Tibial artery (tissue), 4 donors: Measurements from ENCODE around the gene HOXA10.

Source experiments
- DNase-seq, 2 donors: peaks; one replicate each; pipeline ENCODE4 v3.0.0-alpha.2; 2019
- H3K27ac ChIP-seq, 2 donors: fragments of 200-600 bp; sonication (generic) in 1 of 2; 1 replicate in 1 of 2; 2 replicates in 1 of 2; pipeline ENCODE4 v1.5.1; 2018 to 2019; ENCODE audit warnings: mild to moderate bottlenecking in 1 of 2
- H3K27me3 ChIP-seq, 2 donors: fragments of 200-600 bp; sonication (generic) in 1 of 2; one replicate each; pipeline versions ENCODE4 v1.5.1 to v1.6.0; 2016 to 2019
- H3K36me3 ChIP-seq, 3 donors: fragments of 200-600 bp; sonication (generic) in 2 of 3; one replicate each; pipeline ENCODE4 v1.5.1; 2016 to 2019; ENCODE audit warnings: mild to moderate bottlenecking in 2 of 3
- H3K4me1 ChIP-seq, 4 donors: fragments of 200-600 bp; sonication (generic) in 2 of 4; 1 replicate in 3 of 4; 2 replicates in 1 of 4; pipeline ENCODE4 v1.5.1; 2016 to 2019
- H3K4me3 ChIP-seq, 2 donors: fragments of 200-600 bp; sonication (generic) in 1 of 2; 1 replicate in 1 of 2; 2 replicates in 1 of 2; pipeline ENCODE4 v1.5.1; 2018 to 2019; ENCODE audit warnings: mild to moderate bottlenecking in 2 of 2
- H3K9me3 ChIP-seq, 3 donors: fragments of 200-600 bp; sonication (generic) in 1 of 3; one replicate each; pipeline ENCODE4 v1.5.1; 2016 to 2019
- CTCF ChIP-seq, 2 experiments: fragments of 200-600 bp in 1 of 2; fragments of 450-650 bp in 1 of 2; IDR thresholded peaks; one replicate each; pipeline ENCODE4 v1.5.1; 2017 to 2019; ENCODE audit warnings: antibody characterized with exemption in 2 of 2, mild to moderate bottlenecking in 1 of 2, moderate library complexity in 1 of 2
- intact Hi-C: fragments of 100-400 bp; cut with DNase I; formaldehyde crosslinking; loops from one replicate; pipeline ENCODE4 v1.15.0; 2023; ENCODE audit warnings: low total_unique reads

Gene HOXA10

DNA sequence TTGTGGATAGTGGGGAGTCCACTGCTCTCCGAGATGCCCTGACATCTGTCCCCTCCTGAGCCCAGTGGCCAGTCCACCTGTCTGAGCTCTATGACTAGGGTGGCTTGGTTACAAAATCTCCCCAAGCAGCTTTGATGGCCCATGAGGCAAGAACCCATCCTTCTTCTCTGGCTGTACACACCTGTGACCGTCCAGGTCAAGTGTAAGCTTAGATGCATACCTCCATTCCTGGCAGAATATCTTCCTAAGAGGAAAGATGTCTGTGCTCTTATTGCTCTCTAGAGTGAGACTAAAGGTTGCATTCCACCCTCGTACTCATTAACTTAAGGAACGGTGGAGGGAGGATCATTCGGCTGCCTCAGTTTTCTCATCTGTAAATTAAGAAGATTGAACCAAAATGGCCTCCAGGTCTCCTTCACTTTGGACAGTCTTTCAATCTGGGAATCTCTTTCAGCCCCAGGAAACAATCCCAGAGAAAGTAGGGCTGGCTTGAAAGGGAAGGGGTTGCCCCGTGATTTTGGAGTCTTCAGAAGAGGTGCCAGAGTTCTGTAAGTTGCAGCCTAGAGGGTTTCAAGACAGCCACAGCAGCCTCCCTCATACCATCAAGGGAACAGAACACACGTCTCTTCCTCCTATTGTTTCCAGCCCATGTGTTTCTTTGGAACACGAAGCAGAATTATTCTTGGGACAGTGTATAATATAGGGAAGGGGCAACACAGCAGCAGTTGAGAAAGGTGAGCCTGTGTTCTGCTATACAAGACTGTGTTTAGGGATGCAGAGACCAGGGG, 49.0 kb downstream of the HOXA10 start:
- Histone ChIP-seq H3K4me1 (peaks cover 0 to 24% (median 12%) of the 10 kb centered on the region in 4 donors), H3K27me3 (no peaks in the 10 kb centered on the region), H3K4me3 (no peak overlapping the region), H3K9me3 (no peaks in the 10 kb centered on the region), H3K36me3 (peaks cover 4 to 10% (median 7%) of the 10 kb centered on the region in 3 donors), H3K27ac (no peak overlapping the region)
- no peak for TF ChIP-seq CTCF (IDR thresholded peaks at IDR 0.05)
- no peak for DNase-seq
- intact Hi-C loops = no loop called here

GRCh38 chr7:27124096-27124901, 49.8 kb downstream of the HOXA10 start:
- TF ChIP-seq CTCF (IDR thresholded peaks at IDR 0.05) = no peak
- no peaks in the 10 kb centered on the region for H3K27me3 ChIP-seq
- H3K4me1 ChIP-seq = peaks cover 0 to 17% (median 8%) of the 10 kb centered on the region in 4 donors
- DNase-seq = no peak
- H3K36me3 ChIP-seq = peaks cover 4 to 10% (median 7%) of the 10 kb centered on the region in 3 donors
- H3K9me3 ChIP-seq = no peaks in the 10 kb centered on the region
- no peak overlapping the region for H3K4me3 ChIP-seq
- intact Hi-C loops = no loop called here
- no peak overlapping the region for H3K27ac ChIP-seq

DNA sequence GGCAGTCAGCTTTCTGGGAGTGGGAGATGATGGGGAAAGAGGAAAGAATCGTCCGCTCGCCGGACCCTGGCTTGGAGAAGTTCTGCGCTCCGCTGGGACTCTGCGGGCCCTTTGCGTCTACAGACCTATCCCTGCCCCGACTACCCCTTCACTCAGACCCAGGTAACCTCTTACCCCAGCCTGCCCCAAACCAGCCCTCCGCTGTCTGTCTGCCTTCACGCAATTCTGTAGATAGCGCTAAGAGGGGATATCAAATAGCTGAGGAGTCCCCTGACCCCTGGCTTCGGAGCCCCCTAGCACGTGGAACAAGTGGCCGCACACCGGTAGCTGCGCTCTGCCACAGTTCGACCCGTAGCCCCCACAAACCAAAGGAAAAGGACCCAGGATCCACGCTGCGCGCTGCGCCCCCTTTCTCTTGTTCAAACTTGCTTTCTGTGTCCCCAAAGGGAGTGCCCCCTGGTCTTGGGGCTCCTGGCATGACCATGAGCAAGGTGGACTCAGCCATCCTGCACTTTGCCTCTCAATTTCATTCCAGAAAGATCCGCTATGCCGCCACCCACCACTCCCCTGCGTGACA, 50.6 kb downstream of the HOXA10 start:
- no peaks in the 10 kb centered on the region for H3K27me3 ChIP-seq
- no peak for DNase-seq
- TF ChIP-seq CTCF (IDR thresholded peaks at IDR 0.05) = no peak
- intact Hi-C loops = no loop called here
- no peak overlapping the region for H3K4me3 ChIP-seq
- peaks cover 0 to 15% (median 8%) of the 10 kb centered on the region in 4 donors for H3K4me1 ChIP-seq
- H3K27ac ChIP-seq = no peak overlapping the region
- peaks cover 4 to 10% (median 7%) of the 10 kb centered on the region in 3 donors for H3K36me3 ChIP-seq
- H3K9me3 ChIP-seq = no peaks in the 10 kb centered on the region

DNA sequence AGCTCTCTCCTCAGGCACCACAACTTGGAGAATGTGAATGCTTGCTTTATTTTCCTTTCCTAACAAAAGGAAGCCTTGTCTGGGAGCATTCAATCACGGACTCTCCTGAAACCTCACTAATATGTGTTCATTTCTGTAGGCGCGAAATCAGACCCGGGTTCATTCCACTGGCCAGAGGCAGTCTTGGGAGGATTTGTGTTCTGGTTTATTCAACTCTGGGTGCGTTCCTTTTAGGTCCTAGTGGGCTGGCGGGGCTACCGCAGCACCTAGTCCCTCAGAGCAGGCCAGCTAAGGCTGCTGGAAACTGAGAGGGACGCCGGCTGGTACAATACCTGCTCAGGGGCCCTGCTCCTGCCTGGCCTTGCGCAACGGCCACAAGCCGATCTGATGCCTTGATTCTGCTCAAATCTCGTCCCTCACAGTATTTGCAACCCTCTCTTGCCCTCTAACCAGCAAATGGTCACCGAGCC, 51.1 kb downstream of the HOXA10 start:
- no peak overlapping the region for H3K27ac ChIP-seq
- peaks cover 0 to 17% (median 8%) of the 10 kb centered on the region in 4 donors for H3K4me1 ChIP-seq
- intact Hi-C loops = no loop called here
- no peak for DNase-seq
- TF ChIP-seq CTCF (IDR thresholded peaks at IDR 0.05) = no peak
- no peak overlapping the region for H3K4me3 ChIP-seq
- H3K36me3 ChIP-seq = peaks cover 4 to 10% (median 7%) of the 10 kb centered on the region in 3 donors
- H3K27me3 ChIP-seq = no peaks in the 10 kb centered on the region
- H3K9me3 ChIP-seq = no peaks in the 10 kb centered on the region

GRCh38 chr7:27122077-27122910, 51.8 kb downstream of the HOXA10 start:
- H3K4me3 ChIP-seq = no peak overlapping the region
- no peak overlapping the region for H3K27ac ChIP-seq
- H3K36me3 ChIP-seq = peaks cover 4 to 10% (median 7%) of the 10 kb centered on the region in 3 donors
- no peak for TF ChIP-seq CTCF (IDR thresholded peaks at IDR 0.05)
- H3K27me3 ChIP-seq = no peaks in the 10 kb centered on the region
- H3K4me1 ChIP-seq = peaks cover 0 to 23% (median 8%) of the 10 kb centered on the region in 4 donors
- H3K9me3 ChIP-seq = no peaks in the 10 kb centered on the region
- no peak for DNase-seq
- intact Hi-C loops = no loop called here
